ENCODE data around the gene MTSS2.
A peak's percentile ranks its signal among the peaks of the same experiment; 100 is the strongest.

MTSS2 gene

GRCh38 chr16:70682239-70683145 lies 3.4 kb downstream of the MTSS2 start:
- no peak for TF ChIP-seq Cebpa-rat (IDR thresholded peaks at IDR 0.05)
- H3K9ac ChIP-seq: peak overlapping the region; percentile 40; the same call in 1 of the 2 replicates
- no peaks in the 10 kb centered on the region for H3K9me3 ChIP-seq
- H3K4me1 ChIP-seq: peaks cover 73% of the 10 kb centered on the region
- no peaks in the 10 kb centered on the region for H3K27me3 ChIP-seq
- H3K4me3 ChIP-seq: no peak overlapping the region
- H3K27ac ChIP-seq: peak overlapping the region; percentile 55
- peak overlapping the region; percentile 98 for H3K4me2 ChIP-seq
- H3K36me3 ChIP-seq: peaks cover 56% of the 10 kb centered on the region
- peaks cover 71% of the 10 kb centered on the region for H4K20me1 ChIP-seq

GRCh38 chr16:70681382-70682238 lies 4.2 kb downstream of the MTSS2 start:
- Histone ChIP-seq H3K9me3 (no peaks in the 10 kb centered on the region), H3K4me1 (peaks cover 64% of the 10 kb centered on the region), H4K20me1 (peaks cover 74% of the 10 kb centered on the region), H3K4me3 (no peak overlapping the region; the same call in 1 of the 2 replicates), H3K9ac (peak overlapping the region; percentile 41; the same call in 1 of the 2 replicates), H3K4me2 (peak overlapping the region; percentile 98), H3K27me3 (no peaks in the 10 kb centered on the region), H3K27ac (peak overlapping the region; percentile 55), H3K36me3 (peaks cover 65% of the 10 kb centered on the region)
- TF ChIP-seq Cebpa-rat (IDR thresholded peaks at IDR 0.05): no peak

DNA sequence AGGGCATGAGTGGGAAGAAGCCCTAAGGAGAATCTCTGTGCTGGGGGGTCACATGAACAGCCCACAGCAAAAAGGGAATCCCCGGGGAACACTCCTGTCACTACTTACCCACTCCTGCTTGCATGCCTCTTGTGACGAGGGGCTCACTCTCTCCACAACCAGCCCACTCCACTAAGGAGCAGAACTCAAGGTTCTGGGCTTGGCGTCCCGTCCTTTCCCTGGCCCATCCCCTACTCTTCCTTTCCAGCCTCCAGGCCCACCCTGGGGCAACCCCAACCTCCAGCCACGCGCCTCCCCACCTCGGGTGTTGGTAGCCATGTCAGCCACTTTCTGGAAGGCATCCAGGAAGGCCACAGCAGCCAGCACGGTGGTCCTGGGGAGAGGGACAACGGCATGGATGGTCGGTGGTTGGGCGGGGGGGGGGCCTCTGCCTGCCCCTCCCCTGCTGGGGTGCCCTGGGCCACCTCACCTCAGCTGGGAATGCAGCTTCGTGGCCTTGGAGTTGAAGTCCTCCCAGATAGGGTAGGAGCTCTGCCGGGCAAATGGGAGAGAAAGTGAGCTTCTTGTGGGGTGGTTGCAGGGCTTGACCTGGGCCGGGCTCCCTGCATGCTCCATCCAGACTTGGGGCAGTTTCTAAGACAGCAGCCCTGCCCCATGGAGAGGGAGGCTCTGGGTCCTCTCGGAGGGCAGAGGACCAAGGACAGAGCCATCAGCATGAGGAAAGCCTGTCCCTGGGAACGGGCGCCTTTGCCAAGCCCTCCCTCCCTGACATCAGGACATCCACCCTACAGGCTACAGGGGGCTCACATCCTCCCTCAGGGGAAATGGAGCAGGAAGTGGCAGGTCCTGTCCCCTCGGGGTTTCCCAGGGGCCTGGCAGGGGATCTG lies 5.1 kb downstream of the MTSS2 start:
- peaks cover 58% of the 10 kb centered on the region for H3K4me1 ChIP-seq
- peaks cover 74% of the 10 kb centered on the region for H3K36me3 ChIP-seq
- no peak for TF ChIP-seq Cebpa-rat (IDR thresholded peaks at IDR 0.05)
- H4K20me1 ChIP-seq: peaks cover 81% of the 10 kb centered on the region
- no peaks in the 10 kb centered on the region for H3K27me3 ChIP-seq
- no peaks in the 10 kb centered on the region for H3K9me3 ChIP-seq
- peak overlapping the region; percentile 98 for H3K4me2 ChIP-seq
- H3K27ac ChIP-seq: peak overlapping the region; percentile 55
- 0 out of 2 replicates have a peak overlapping the region, but pooled peaks have one; percentile 41 for H3K9ac ChIP-seq
- no peak overlapping the region for H3K4me3 ChIP-seq

GRCh38 chr16:70679671-70680494 lies 6.0 kb downstream of the MTSS2 start:
- no peak for TF ChIP-seq Cebpa-rat (IDR thresholded peaks at IDR 0.05)
- no peak overlapping the region; the same call in 1 of the 2 replicates for H3K9ac ChIP-seq
- no peaks in the 10 kb centered on the region for H3K27me3 ChIP-seq
- no peak overlapping the region for H3K27ac ChIP-seq
- peaks cover 83% of the 10 kb centered on the region for H3K36me3 ChIP-seq
- no peak overlapping the region for H3K4me3 ChIP-seq
- peak overlapping the region; percentile 44 for H3K4me2 ChIP-seq
- H4K20me1 ChIP-seq: peaks cover 89% of the 10 kb centered on the region
- peaks cover 58% of the 10 kb centered on the region for H3K4me1 ChIP-seq
- no peaks in the 10 kb centered on the region for H3K9me3 ChIP-seq

DNA sequence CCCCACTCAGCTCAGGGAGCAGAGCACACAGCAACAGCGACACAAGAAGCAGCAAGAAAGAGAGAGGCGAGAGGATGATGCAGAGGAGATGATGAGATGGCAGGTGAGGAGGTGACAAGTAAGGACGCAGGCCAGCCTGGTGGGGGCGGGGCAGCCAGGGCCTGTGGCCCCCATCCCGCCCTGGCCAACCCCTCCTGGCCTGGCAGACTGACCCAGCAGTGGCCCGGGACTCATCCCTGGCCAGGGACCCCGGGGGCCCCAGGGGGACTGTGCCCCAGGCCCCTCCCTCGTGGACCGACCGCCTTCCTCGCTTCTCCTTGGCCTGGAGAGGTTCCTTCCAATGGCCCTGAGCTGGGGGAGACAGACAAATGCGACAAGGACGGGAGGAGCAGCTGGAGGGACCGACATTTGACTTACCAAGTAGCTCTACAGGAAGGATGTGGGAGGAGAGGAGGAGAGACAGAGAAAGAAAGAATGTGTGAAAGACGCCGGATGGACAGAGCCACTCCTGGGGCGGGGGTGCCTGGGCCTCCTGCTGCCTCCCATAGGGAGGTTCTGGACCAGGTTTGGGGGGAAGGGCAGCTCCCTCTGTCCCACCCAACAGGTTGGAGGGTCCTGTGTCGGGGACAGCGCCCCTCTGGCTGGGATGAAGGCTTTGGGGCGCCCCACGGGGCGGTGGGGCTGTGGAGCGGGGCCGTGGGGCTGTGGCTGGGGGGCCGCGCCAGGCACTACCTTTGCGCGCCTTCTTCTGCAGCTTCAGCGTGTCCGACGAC lies 6.8 kb downstream of the MTSS2 start:
- peak overlapping the region; percentile 44 for H3K4me2 ChIP-seq
- H3K9me3 ChIP-seq: no peaks in the 10 kb centered on the region
- H4K20me1 ChIP-seq: peaks cover 89% of the 10 kb centered on the region
- no peaks in the 10 kb centered on the region for H3K27me3 ChIP-seq
- no peak overlapping the region for H3K4me3 ChIP-seq
- no peak overlapping the region; the same call in 1 of the 2 replicates for H3K9ac ChIP-seq
- TF ChIP-seq Cebpa-rat (IDR thresholded peaks at IDR 0.05): no peak
- H3K4me1 ChIP-seq: peaks cover 50% of the 10 kb centered on the region
- 0 out of 2 replicates have a peak overlapping the region, but pooled peaks have one; percentile 30 for H3K27ac ChIP-seq
- peaks cover 91% of the 10 kb centered on the region for H3K36me3 ChIP-seq

GRCh38 chr16:70678121-70678897 lies 7.5 kb downstream of the MTSS2 start:
- Histone ChIP-seq H3K9me3 (no peaks in the 10 kb centered on the region), H3K4me3 (no peak overlapping the region), H4K20me1 (peaks cover 84% of the 10 kb centered on the region), H3K36me3 (peaks cover 88% of the 10 kb centered on the region), H3K4me2 (no peak overlapping the region), H3K27ac (no peak overlapping the region), H3K9ac (no peak overlapping the region), H3K4me1 (peaks cover 42% of the 10 kb centered on the region), H3K27me3 (no peaks in the 10 kb centered on the region)
- no peak for TF ChIP-seq Cebpa-rat (IDR thresholded peaks at IDR 0.05)

DNA sequence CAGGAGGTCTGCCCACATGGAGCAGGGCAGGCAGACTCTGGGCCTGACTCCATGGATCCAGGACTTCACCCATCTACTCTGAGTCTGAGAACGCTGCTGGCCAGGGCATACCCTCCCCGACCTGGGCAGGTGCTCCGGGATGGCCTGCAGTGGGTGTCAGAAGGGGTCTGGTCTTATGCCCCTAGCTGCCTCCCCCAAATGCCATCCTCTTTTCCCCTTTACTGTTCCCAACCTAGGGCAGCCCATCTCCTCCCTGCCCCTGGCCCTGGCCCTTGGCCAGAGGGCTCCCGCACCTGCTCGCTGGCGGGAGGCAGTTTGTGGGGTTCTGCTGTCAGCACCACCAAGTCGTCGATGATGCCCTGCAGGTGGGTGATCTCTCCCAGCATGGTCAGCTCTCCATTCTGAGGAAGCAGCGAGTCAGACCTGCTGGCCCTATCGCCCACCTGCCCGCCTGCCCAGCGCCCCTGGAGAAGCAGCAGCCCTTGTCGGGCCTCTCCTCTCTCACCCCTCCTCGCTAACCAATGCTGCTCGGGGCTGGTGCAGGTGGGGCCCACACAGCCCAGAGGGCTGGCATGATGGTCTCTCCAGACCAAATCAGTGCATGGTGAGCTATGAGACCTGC lies 8.2 kb downstream of the MTSS2 start:
- no peak overlapping the region for H3K4me3 ChIP-seq
- no peak overlapping the region for H3K27ac ChIP-seq
- H3K36me3 ChIP-seq: peaks cover 89% of the 10 kb centered on the region
- peaks cover 77% of the 10 kb centered on the region for H4K20me1 ChIP-seq
- no peak overlapping the region for H3K9ac ChIP-seq
- H3K9me3 ChIP-seq: no peaks in the 10 kb centered on the region
- no peaks in the 10 kb centered on the region for H3K27me3 ChIP-seq
- peaks cover 35% of the 10 kb centered on the region for H3K4me1 ChIP-seq
- no peak overlapping the region for H3K4me2 ChIP-seq
- no peak for TF ChIP-seq Cebpa-rat (IDR thresholded peaks at IDR 0.05)
